Measurements from ENCODE around the gene TBC1D5. TPM values are rescaled to one million over a fixed set of nuclear protein-coding genes. Genes with fewer than 3 reads are reported as not detected.

TBC1D5 gene
- total and polyA plus RNA-seq, 10 donors = 6.4 to 140 (median 97.1) TPM

GRCh38 chr3:17752436-17752835, 10.0 kb upstream of the TBC1D5 start:
- H3K36me3 ChIP-seq = no peaks in the 10 kb centered on the region
- H3K4me3 ChIP-seq = no peak overlapping the region
- H3K27me3 ChIP-seq (replicated peaks in 1 of 7) = no peaks in the 10 kb centered on the region
- 45 to 83% (median 58%) methylated on average over 2 of the region's 2 CpGs for WGBS, 5 donors
- H3K9me3 ChIP-seq = no peaks in the 10 kb centered on the region
- H3K27ac ChIP-seq = no peak overlapping the region
- intact Hi-C loops (cut with DNase I; ENCODE audit: low total_unique reads) = no loop called here
- no peak for DNase-seq
- H3K4me1 ChIP-seq = peaks cover 5 to 37% (median 23%) of the 10 kb centered on the region in 6 donors
- TF ChIP-seq POLR2AphosphoS5 (IDR thresholded peaks at IDR 0.05) = no peak
- TF ChIP-seq CTCF (IDR thresholded peaks at IDR 0.05 in 8 of 11, conservative IDR thresholded peaks at IDR 0.05 in 3 of 11) = no peak
- no peak for TF ChIP-seq POLR2A (IDR thresholded peaks at IDR 0.05)

GRCh38 chr3:17749705-17750293, 7.4 kb upstream of the TBC1D5 start:
- Histone ChIP-seq H3K27me3 (replicated peaks in 1 of 7) (no peaks in the 10 kb centered on the region), H3K27ac (peak overlapping the region in 6 of 8 donors; percentile 18 to 70 (median 52)), H3K36me3 (no peaks in the 10 kb centered on the region), H3K4me1 (peaks cover 10 to 44% (median 29%) of the 10 kb centered on the region in 6 donors), H3K9me3 (no peaks in the 10 kb centered on the region), H3K4me3 (peak overlapping the region in 5 of 8 donors; percentile 24 to 63 (median 30))
- no peak for DNase-seq
- intact Hi-C loops (cut with DNase I; ENCODE audit: low total_unique reads) = no loop called here
- TF ChIP-seq POLR2AphosphoS5 (IDR thresholded peaks at IDR 0.05) (no peak), POLR2A (IDR thresholded peaks at IDR 0.05) (no peak), CTCF (IDR thresholded peaks at IDR 0.05 in 8 of 11, conservative IDR thresholded peaks at IDR 0.05 in 3 of 11) (no peak)
- 19 to 44% (median 31%) methylated on average over 3 of the region's 3 CpGs for WGBS, 5 donors

- intact Hi-C loops (cut with DNase I; ENCODE audit: low total_unique reads) = no loop called here
- H3K27me3 ChIP-seq (replicated peaks in 1 of 7) = no peaks in the 10 kb centered on the region
- no peaks in the 10 kb centered on the region for H3K9me3 ChIP-seq
- TF ChIP-seq POLR2A (IDR thresholded peaks at IDR 0.05) (no peak), CTCF (IDR thresholded peaks at IDR 0.05 in 8 of 11, conservative IDR thresholded peaks at IDR 0.05 in 3 of 11) (no peak), POLR2AphosphoS5 (IDR thresholded peaks at IDR 0.05) (no peak)
- H3K36me3 ChIP-seq = no peaks in the 10 kb centered on the region
- H3K4me1 ChIP-seq = peaks cover 10 to 44% (median 29%) of the 10 kb centered on the region in 6 donors
- DNase-seq = no peak
- 46 to 73% (median 63%) methylated on average over 1 of the region's 1 CpG for WGBS, 5 donors
- H3K27ac ChIP-seq = peak overlapping the region in 5 of 8 donors; percentile 18 to 70 (median 46)
- peak overlapping the region in 4 of 8 donors; percentile 24 to 63 (median 30) for H3K4me3 ChIP-seq
Observed at GRCh38 chr3:17749281-17749680, 6.8 kb upstream of the TBC1D5 start.

GRCh38 chr3:17747890-17748247, 5.4 kb upstream of the TBC1D5 start:
- H3K9me3 ChIP-seq = no peaks in the 10 kb centered on the region
- no peak for DNase-seq
- intact Hi-C loops (cut with DNase I; ENCODE audit: low total_unique reads) = no loop called here
- no peak for TF ChIP-seq POLR2AphosphoS5 (IDR thresholded peaks at IDR 0.05)
- no peak for TF ChIP-seq CTCF (IDR thresholded peaks at IDR 0.05 in 8 of 11, conservative IDR thresholded peaks at IDR 0.05 in 3 of 11)
- no peak for TF ChIP-seq POLR2A (IDR thresholded peaks at IDR 0.05)
- no peak overlapping the region for H3K4me3 ChIP-seq
- no peaks in the 10 kb centered on the region for H3K36me3 ChIP-seq
- peaks cover 10 to 56% (median 38%) of the 10 kb centered on the region in 6 donors for H3K4me1 ChIP-seq
- 68 to 77% (median 74%) methylated on average over 6 of the region's 6 CpGs for WGBS, 5 donors
- H3K27me3 ChIP-seq (replicated peaks in 1 of 7) = no peaks in the 10 kb centered on the region
- H3K27ac ChIP-seq = peak overlapping the region in 5 of 8 donors; percentile 0 to 78 (median 61)
